GM12873 (cell line): ENCODE data around the gene PRG2.

Experiments
- CTCF ChIP-seq: IDR thresholded peaks from 2 replicates; pipeline ENCODE4 v1.5.1; 2012; ENCODE audit warnings: low read depth, mild to moderate bottlenecking, moderate library complexity, low read length, control low read depth; ENCODE audit not compliant: insufficient read depth; ENCODE audit errors: missing control alignments

PRG2 gene

GRCh38 chr11:57378186-57378585 is 12.3 kb downstream of the PRG2 start:
- no peak for TF ChIP-seq CTCF

- TF ChIP-seq CTCF, result no peak
Observed at GRCh38 chr11:57377107-57377506, 13.3 kb downstream of the PRG2 start.

- no peak for TF ChIP-seq CTCF
Observed at GRCh38 chr11:57376095-57377090, 14.1 kb downstream of the PRG2 start.

- TF ChIP-seq CTCF, result no peak
Observed at GRCh38 chr11:57375490-57375889, 15.0 kb downstream of the PRG2 start.

- TF ChIP-seq CTCF, result no peak
Observed at GRCh38 chr11:57374966-57375365, 15.5 kb downstream of the PRG2 start.

- no peak for TF ChIP-seq CTCF
Observed at GRCh38 chr11:57373146-57373545, 17.3 kb downstream of the PRG2 start.

GRCh38 chr11:57370941-57371340 is 19.5 kb downstream of the PRG2 start:
- TF ChIP-seq CTCF, result no peak
